ENCODE measurements around the gene LTB4R2.

LTB4R2 gene

GRCh38 chr14:24299255-24300191, 10.4 kb upstream of the LTB4R2 start, which contains the start of the genes DHRS1 and NOP9:
Gene DHRS1, minus strand, starts transcription at chr14:24299780. Its CDS starts 674 bp downstream, at chr14:24299106.
Gene NOP9, plus strand, starts transcription at chr14:24299850. Its CDS starts 105 bp downstream, at chr14:24299955.
- DNase-seq = peak; percentile 88 to 89

GRCh38 chr14:24300326-24300980, 9.5 kb upstream of the LTB4R2 start:
- no peak for DNase-seq

GRCh38 chr14:24304019-24304387, 5.9 kb upstream of the LTB4R2 start:
- no peak for DNase-seq

- DNase-seq = no peak
Measured at GRCh38 chr14:24307156-24307574, 2.8 kb upstream of the LTB4R2 start.

- DNase-seq = peak; percentile 48 to 55
Measured at GRCh38 chr14:24307575-24308341, 2.2 kb upstream of the LTB4R2 start, which contains the start of gene CIDEB. Gene CIDEB, minus strand, starts transcription at chr14:24307977. Its CDS starts 119 bp downstream, at chr14:24307858.

- no peak for DNase-seq
Measured at GRCh38 chr14:24308342-24309124, 1.4 kb upstream of the LTB4R2 start.

- DNase-seq = no peak
Measured at GRCh38 chr14:24310265-24310645, 315 bp downstream of the LTB4R2 start.

GRCh38 chr14:24310646-24311604, 985 bp downstream of the LTB4R2 start, which contains the start of gene LTB4R:
Gene LTB4R, plus strand, starts transcription at chr14:24311502. Its CDS starts 4,150 bp downstream, at chr14:24315652.
- peak; percentile 40 to 49 for DNase-seq

- no peak for DNase-seq
Measured at GRCh38 chr14:24311837-24312615, 2.1 kb downstream of the LTB4R2 start.

GRCh38 chr14:24312736-24313507, 3.0 kb downstream of the LTB4R2 start:
- DNase-seq = no peak

- no peak for DNase-seq
Measured at GRCh38 chr14:24313913-24314312, 4.0 kb downstream of the LTB4R2 start.

GRCh38 chr14:24314377-24315193, 4.6 kb downstream of the LTB4R2 start:
- no peak for DNase-seq

GRCh38 chr14:24315243-24315806, 5.4 kb downstream of the LTB4R2 start:
- DNase-seq = no peak

GRCh38 chr14:24315807-24316596, 6.1 kb downstream of the LTB4R2 start:
- no peak for DNase-seq

GRCh38 chr14:24316597-24316950, 6.6 kb downstream of the LTB4R2 start:
- DNase-seq = no peak

GRCh38 chr14:24317141-24317928, 7.4 kb downstream of the LTB4R2 start:
- no peak for DNase-seq

All from activated CD4-positive, alpha-beta T cell treated with anti-CD3 and anti-CD28 coated beads, Interleukin-2, amount 50 U/mL, for 4 hours (primary cell).